Cardiac septum (tissue), 1 donor: ENCODE data around the gene HMCN2. TPM values are rescaled to one million over a fixed set of nuclear protein-coding genes. Genes with fewer than 3 reads are reported as not detected.
A peak's percentile ranks its signal among the peaks of the same experiment; 100 is the strongest.
"Not testable (repeated sequence)": the region's sequence is repeated elsewhere in the genome, so short reads cannot be mapped to it uniquely, and the experiment has no call there.

Experiments used
- DNase-seq: peaks from one replicate; pipeline ENCODE4 v3.0.0-alpha.2; 2020; ENCODE audit warnings: low spot score
- intact Hi-C: fragments of 100-400 bp; cut with DNase I; formaldehyde crosslinking; loops from one replicate; pipeline ENCODE4 v1.14.0; 2022
- total RNA-seq: library from RNA; stranded (reverse); fragmentation: NEBNext Ultra II Directional; extraction: Animal tissue kit (Norgen Biotek cat#: 25700); gene quantifications from one replicate; pipeline ENCODE4 v1.2.1, GENCODE V29; 2021
- donor health status: DM: no; HTN: no; CAD: no.

HMCN2 gene
- total RNA-seq, 1 donor from 2014 or later = 5.3 TPM

DNA sequence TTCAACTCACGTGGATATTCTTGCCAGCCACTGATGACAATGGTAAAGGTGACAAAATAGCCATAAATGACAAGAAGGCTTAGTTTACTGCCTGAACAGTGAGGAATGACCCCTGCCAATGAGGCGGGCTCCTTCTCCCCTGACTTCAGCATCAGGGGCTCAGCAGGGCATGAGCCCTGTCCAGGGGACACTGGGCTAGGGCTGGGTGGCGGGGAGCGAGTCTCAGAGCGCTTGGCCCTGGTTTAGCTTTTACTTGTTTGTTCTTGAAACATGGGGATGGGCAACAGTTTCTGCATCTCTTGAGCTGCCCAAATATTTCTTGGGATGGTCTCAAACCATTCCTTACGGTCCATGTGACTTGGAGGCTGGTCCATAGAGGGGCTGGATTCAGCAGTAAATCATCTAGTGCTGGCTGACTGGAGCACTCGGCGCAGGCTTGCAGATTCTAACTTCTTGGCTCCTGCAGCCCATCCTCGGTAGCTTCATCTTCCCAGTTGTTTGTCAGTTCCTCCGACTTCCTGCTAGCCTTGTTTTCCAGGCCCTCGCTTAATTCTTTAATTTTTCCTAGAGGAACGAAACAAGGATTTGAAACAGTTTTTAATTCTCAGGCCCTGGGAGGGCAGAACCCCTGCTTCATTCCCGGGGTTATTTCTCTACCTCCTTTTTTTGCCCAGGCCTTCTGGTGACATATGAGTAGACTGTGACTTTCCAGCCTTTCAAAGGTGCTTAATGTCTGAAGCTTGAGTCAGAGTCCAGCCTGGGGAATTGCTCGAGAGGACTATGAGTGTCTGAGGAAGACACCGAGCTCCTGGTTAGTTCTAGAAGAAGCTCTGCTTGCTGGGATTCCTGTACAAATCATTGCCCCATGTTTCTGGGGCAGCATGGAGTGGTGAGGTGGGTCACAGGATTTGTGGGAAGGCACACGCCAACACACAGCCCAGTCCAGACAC lies 4.5 kb upstream of the HMCN2 start:
- intact Hi-C loops = no loop called here
- peak; percentile 53 for DNase-seq

DNA sequence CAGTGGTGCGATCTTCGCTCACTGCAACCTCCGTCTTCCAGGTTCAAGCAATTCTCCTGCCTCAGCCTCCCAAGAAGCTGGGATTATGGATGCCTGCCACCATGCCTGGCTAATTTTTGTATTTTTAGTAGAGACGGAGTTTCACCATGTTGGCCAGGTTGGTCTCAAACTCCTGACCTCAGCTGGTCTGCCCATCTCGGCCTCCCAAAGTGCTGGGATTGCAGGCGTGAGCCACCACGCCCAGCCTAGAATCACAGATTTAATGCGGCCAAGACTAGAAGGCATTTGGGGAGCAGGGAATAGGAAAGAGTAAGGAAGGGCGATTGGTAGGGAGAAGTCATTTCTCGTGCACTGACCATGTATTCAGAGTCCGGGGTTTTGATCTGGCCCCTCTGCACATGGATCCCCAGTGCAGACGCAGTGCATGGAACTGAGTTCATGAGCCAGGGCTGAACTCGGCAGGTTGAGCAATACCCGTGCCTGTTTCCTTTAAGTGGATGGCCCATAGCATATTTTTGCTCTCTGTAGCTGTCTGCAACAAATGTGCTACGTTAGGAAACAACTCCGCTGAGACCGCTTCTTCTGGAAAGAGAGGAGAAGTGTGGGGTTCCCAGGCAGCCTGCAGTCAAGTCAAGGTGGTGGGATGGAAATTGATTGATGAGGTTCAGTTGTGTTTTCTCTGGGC lies 3.4 kb upstream of the HMCN2 start:
- intact Hi-C loops = no loop called here
- DNase-seq = peak; percentile 53

DNA sequence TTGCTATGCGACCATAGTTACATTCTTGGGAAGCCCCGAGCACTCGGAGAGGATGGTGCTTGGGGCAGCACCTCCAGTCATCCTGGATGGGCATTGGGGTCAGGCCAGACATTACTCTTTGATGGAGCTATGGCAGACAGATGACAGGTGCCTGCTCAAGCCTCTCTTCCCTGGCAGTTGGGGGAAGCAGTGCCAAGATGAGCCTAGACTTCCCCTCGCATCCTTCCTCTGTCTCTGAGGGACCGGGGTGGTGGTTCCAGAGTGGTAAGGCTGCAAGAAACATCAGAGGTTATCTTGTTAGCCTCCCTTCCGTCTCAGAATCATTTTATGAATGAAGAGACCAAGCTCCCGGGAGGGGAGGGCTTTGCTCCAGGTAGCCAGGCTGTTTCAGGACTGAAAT lies 2.8 kb upstream of the HMCN2 start:
- intact Hi-C loops = no loop called here
- DNase-seq = peak; percentile 29

GRCh38 chr9:130263601-130264413 lies 1.8 kb upstream of the HMCN2 start:
- intact Hi-C loops = no loop called here
- DNase-seq = peak; percentile 58

DNA sequence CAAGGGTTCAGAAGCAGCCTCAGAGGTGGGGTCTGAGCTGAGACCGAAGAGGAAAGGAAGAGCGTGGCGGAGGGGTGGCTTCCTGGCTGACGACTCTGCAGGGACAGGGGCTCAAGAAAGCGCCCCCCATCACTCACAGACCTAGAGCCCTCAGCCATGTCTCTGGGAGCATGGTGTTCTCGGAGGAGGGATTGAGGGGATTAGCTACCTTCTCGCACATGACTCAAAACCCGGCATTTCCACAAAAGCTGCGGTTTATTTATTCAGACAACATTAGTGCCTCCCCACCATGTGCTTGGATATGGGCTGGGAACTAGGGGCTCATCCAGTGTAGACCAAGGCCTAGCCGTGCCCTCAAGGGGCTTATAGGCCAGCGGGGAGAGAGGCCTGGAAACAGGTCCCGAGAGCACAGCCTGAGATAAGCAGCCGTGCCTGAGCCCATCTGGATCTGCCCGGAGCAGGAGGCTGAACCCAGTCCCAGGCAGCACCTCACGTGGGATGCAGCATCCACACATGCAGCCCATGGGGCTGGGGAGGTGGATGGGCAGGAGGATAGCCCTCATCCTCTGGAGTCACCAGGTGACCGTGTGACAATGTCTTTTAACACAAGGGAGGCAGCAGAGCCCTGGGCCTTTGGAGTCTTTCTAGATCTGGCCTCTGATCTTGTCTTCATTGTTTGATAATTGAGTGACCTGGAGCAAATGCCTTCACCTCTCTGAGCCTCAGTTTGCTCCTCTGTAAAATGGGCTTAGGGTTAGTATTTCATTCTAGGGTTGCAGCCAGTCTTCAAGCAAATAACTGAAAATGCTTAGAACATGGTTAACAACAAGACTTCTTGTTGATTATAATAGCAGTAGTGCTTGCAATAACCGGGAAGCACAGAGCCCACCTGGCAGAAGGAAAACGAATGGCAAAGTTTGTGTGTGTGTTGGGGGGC lies 878 bp upstream of the HMCN2 start:
- intact Hi-C loops = no loop called here
- peak; percentile 73 for DNase-seq

- intact Hi-C loops = no loop called here
- peak; percentile 41 for DNase-seq
Measured at GRCh38 chr9:130266236-130267098, 907 bp downstream of the HMCN2 start.

DNA sequence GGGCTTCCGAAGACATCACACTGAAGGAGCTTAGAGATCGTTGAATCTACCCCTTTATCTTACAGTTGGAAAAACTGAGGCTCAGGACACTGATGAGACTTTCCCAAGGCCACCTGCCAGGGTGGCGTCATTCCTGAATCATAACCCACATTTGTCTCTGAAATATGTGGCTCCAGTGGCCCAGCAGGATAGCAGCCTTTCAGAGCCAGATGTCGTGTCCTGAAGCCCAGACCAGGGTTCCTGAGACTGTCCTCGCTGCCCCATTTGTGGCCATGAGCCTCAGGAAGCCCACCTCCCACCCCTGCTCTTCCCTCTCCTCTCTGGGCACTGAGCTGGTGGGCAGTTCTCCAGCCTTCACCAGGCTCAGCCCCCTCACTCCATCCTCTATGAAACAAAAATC lies 2.4 kb downstream of the HMCN2 start:
- intact Hi-C loops = no loop called here
- DNase-seq = peak; percentile 70

DNA sequence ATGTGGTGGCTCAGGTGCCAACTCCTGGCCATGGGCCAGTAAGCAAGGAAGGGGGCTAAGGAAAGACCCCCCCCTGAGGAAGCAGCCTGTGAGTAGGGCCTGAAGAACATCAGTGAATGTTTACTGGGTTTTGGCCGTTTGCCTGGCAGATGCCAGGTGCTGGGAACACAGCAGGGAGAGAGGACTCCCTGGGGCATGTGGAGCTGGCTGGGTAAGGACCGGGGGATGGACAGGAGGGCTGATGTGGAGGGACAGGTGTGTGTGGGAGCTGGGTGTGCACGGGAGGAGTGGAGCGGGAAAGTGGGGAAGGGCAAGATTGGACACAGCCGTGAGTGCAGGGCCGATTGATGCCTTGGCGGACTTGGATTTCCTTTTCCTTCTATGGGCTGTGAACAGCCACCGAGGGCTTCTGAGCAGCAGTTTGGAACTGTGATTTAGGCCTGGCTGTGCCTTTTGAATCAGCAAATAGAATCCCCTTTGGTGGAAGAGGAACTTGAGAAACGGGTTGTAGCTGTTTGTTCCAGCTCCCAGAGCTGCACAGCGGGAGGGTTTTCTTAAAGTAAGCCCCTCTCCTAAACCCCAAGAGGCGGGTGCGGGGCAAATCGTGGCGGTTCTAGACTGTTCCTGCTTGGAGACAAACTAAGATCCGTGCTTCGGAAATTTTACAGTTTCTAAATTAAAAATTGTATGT lies 3.1 kb downstream of the HMCN2 start:
- intact Hi-C loops = no loop called here
- peak; percentile 71 for DNase-seq

- intact Hi-C loops = no loop called here
- peak; percentile 6 for DNase-seq
Measured at GRCh38 chr9:130271473-130271872, 5.9 kb downstream of the HMCN2 start.

- peak; percentile 27 for DNase-seq
- intact Hi-C loops = no loop called here
Measured at GRCh38 chr9:130275156-130275555, 9.6 kb downstream of the HMCN2 start.

DNA sequence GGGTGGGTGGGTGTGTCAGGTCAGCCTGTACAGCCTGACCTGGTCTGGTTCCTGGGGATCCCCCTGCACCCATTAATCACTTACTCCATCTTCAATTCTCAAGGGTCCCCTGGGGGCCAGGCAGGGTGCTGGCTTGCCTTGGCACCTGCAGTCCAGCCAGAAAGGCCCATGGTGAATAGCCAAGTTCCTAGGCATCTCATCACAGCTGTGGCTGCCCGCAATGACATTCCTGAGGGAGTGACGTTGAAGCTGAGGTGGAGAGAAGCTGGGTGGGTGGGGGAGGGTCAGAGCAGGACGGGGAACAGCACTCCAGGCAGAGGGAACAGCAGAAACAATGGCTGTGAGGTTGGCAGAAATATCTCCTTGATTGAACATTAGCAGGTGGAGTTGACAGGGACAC lies 10.6 kb downstream of the HMCN2 start:
- intact Hi-C loops = no loop called here
- DNase-seq = peak; percentile 22

- DNase-seq = peak; percentile 70
- intact Hi-C loops = no loop called here
Measured at GRCh38 chr9:130276955-130277354, 11.4 kb downstream of the HMCN2 start.

DNA sequence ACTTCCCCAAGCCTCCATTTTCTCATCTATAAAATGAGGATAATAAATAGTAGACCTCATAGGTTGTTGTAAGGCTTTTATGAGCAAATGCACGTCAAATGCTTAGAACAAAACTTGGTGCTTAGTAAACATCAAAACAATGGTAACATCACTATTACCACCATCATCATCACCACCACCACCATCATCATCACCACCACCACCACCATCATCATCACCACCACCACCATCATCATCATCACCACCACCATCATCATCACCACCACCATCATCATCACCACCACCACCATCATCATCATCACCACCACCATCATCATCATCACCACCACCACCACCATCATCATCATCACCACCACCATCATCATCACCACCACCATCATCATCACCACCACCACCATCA lies 12.0 kb downstream of the HMCN2 start:
- DNase-seq, intact Hi-C loops: not testable (repeated sequence)

GRCh38 chr9:130283539-130284248 lies 18.1 kb downstream of the HMCN2 start:
- intact Hi-C loops = no loop called here
- no peak for DNase-seq

GRCh38 chr9:130284249-130284625 lies 18.7 kb downstream of the HMCN2 start:
- peak; percentile 58 for DNase-seq
- intact Hi-C loops = no loop called here

DNA sequence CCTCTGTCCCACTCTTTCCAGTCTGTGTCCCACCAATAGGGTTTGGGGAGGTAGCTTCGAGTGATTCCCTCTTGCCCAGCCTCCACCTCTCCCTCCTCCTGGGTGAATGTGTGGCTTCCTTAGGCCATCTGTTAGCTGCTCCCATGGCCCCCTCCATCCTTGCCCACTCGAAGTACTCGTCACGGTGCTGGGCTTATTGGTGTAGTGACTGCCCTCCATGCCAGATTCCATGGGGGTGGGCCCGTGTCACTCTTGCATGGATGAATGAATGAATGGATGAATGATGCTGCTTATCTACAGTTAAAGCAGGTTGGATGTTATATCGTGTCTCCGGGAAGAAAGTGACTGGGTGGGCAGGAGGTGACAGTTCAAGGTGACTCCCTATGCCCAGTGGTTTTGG lies 19.1 kb downstream of the HMCN2 start:
- DNase-seq = peak; percentile 46
- intact Hi-C loops = no loop called here

GRCh38 chr9:130285271-130285670 lies 19.7 kb downstream of the HMCN2 start:
- no peak for DNase-seq
- intact Hi-C loops = no loop called here
